Ovary (tissue), 9 donors: ENCODE data around the gene AKR1D1. TPM values are rescaled to one million over a fixed set of nuclear protein-coding genes. Genes with fewer than 3 reads are reported as not detected.

Source experiments
- DNase-seq, 5 donors: peaks; one replicate each; pipeline ENCODE4 v3.0.0-alpha.2; 2019 to 2020
- H3K27ac ChIP-seq, 2 donors: fragments of 200-600 bp; one replicate each; pipeline versions ENCODE4 v1.5.1 to v1.8.0; 2019 to 2022
- H3K27me3 ChIP-seq: fragments of 200-600 bp; one replicate; pipeline ENCODE4 v1.8.0; 2022
- H3K36me3 ChIP-seq: fragments of 200-600 bp; sonication (generic); one replicate; pipeline ENCODE4 v1.5.1; 2019
- H3K4me1 ChIP-seq: one replicate; pipeline ENCODE4 v1.8.1; 2013; ENCODE audit warnings: mild to moderate bottlenecking, moderate library complexity; ENCODE audit not compliant: insufficient read depth
- H3K4me3 ChIP-seq: fragments of 200-600 bp; sonication (generic); one replicate; pipeline ENCODE4 v1.5.1; 2017
- H3K9me3 ChIP-seq, 2 donors: fragments of 200-600 bp in 1 of 2; sonication (generic) in 1 of 2; one replicate each; pipeline versions ENCODE4 v1.5.1 to v1.8.1; 2013 to 2019; ENCODE audit warnings: mild to moderate bottlenecking in 1 of 2, moderate library complexity in 1 of 2
- EP300 ChIP-seq: sonication (generic); formaldehyde crosslinking; IDR thresholded peaks from one replicate; pipeline ENCODE4 v1.6.1; 2017; ENCODE audit warnings: antibody characterized with exemption
- POLR2A ChIP-seq: fragments of 450-650 bp; IDR thresholded peaks from one replicate; pipeline ENCODE4 v1.6.1; 2017; ENCODE audit warnings: antibody characterized with exemption, mild to moderate bottlenecking, moderate library complexity
- WGBS, 3 donors: extraction: QIAGEN DNeasy Blood & Tissue Kit in 1 of 3; methylation state at CpG; one replicate each; pipeline versions ENCODE4 v1.1.5 to v1.1.7; 2013 to 2017; 5-methylcytosine and 5-hydroxymethylcytosine counted together
- intact Hi-C, 4 donors: fragments of 100-400 bp; cut with DNase I; formaldehyde crosslinking; loops; one replicate each; pipeline versions ENCODE4 v1.11.0 to v1.15.1; 2022 to 2023
- polyA plus RNA-seq, 2 donors: library from polyadenylated mRNA; stranded (reverse); fragments of 200-250 nt in 1 of 2; fragments of 350-450 nt in 1 of 2; fragmentation: Illumina TruSeq in 1 of 2; extraction: RNeasy Lipid Tissue Mini Kit (QIAGEN cat#74804) in 1 of 2; gene quantifications; one replicate each; pipeline ENCODE4 v1.2.3, GENCODE V29; 2013 to 2014
- total RNA-seq, 7 donors: library from RNA; depleted of rRNA in 2 of 7; stranded (reverse); fragments of >200 nt in 2 of 7; fragmentation: NEBNext Ultra II Directional in 3 of 7; extraction: Animal tissue kit (Norgen Biotek cat#: 25700) in 3 of 7; gene quantifications; one replicate each; pipeline versions ENCODE4 v1.1.0 to v1.2.4, GENCODE V29; 2016 to 2023
- TF ChIP-seq, protein P1 (sequence below), 3 donors: fragments of 450-650 bp in 2 of 3; fragments of 200-600 bp in 1 of 3; IDR thresholded peaks; one replicate each; pipeline versions ENCODE4 v1.5.1 to v1.8.0; 2016 to 2022; ENCODE audit warnings: antibody characterized with exemption in 3 of 3, mild to moderate bottlenecking in 1 of 3
- donor health status: DM: no; HTN: no; CAD: no; lungs with moderate emphysema.
- donor health status: DM: no; HTN: no; CAD: no.
- donor health status: Bipolar disorder and iron deficiency.
- donor health status: DM: yes; HTN: yes; CAD: no.
- donor health status: DM: no; HTN: no; CAD: no.
- donor health status: DM: yes; HTN: yes; CAD: no.

Gene AKR1D1
- total and polyA plus RNA-seq, 9 donors: not detected

DNA sequence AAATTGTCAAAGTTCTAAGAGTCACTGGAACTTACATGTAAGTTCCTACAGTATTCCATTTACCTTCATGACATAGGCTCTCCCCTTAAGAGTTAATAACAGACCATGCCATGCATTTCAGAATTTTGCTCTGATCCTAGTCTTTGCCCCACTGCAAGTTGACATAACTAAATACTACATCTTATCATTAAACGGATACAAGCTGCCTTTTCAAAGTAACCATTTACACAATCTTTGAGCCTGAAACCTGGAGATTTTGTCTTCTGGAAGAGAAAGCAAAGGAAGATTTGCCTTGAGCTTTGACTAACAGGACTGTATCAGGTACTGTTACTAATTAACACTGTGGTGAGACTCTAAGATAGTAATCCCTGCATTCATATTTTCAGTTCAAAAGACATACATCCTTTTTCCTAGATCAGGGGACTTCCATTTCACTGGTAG, 9.3 kb upstream of the AKR1D1 start:
- intact Hi-C loops: no loop called here
- no peak for DNase-seq
- 45 to 51% (median 49%) methylated on average over 1 of the region's 1 CpG for WGBS, 3 donors
- TF ChIP-seq, protein P1, sequence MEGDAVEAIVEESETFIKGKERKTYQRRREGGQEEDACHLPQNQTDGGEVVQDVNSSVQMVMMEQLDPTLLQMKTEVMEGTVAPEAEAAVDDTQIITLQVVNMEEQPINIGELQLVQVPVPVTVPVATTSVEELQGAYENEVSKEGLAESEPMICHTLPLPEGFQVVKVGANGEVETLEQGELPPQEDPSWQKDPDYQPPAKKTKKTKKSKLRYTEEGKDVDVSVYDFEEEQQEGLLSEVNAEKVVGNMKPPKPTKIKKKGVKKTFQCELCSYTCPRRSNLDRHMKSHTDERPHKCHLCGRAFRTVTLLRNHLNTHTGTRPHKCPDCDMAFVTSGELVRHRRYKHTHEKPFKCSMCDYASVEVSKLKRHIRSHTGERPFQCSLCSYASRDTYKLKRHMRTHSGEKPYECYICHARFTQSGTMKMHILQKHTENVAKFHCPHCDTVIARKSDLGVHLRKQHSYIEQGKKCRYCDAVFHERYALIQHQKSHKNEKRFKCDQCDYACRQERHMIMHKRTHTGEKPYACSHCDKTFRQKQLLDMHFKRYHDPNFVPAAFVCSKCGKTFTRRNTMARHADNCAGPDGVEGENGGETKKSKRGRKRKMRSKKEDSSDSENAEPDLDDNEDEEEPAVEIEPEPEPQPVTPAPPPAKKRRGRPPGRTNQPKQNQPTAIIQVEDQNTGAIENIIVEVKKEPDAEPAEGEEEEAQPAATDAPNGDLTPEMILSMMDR (IDR thresholded peaks at IDR 0.05): no peak
- TF ChIP-seq EP300: no peak
- TF ChIP-seq POLR2A: no peak
- Histone ChIP-seq H3K4me3 (no peak overlapping the region), H3K4me1 (no peaks in the 10 kb centered on the region), H3K27me3 (no peaks in the 10 kb centered on the region), H3K36me3 (no peaks in the 10 kb centered on the region), H3K27ac (no peak overlapping the region), H3K9me3 (no peaks in the 10 kb centered on the region)

- no peak for TF ChIP-seq POLR2A
- no peak for TF ChIP-seq EP300
- TF ChIP-seq, protein P1 (IDR thresholded peaks at IDR 0.05): no peak
- intact Hi-C loops: no loop called here
- Histone ChIP-seq H3K36me3 (no peaks in the 10 kb centered on the region), H3K27ac (no peak overlapping the region), H3K4me1 (no peaks in the 10 kb centered on the region), H3K4me3 (no peak overlapping the region), H3K9me3 (no peaks in the 10 kb centered on the region), H3K27me3 (no peaks in the 10 kb centered on the region)
- no peak for DNase-seq
- WGBS, 3 donors: 95 to 100% (median 98%) methylated on average over 3 of the region's 3 CpGs
These were observed 8.5 kb upstream of the AKR1D1 start for GRCh38 chr7:138067774-138068173.

GRCh38 chr7:138070908-138071307, 5.4 kb upstream of the AKR1D1 start:
- no peaks in the 10 kb centered on the region for H3K27me3 ChIP-seq
- H3K9me3 ChIP-seq: no peaks in the 10 kb centered on the region
- no peaks in the 10 kb centered on the region for H3K36me3 ChIP-seq
- TF ChIP-seq POLR2A: no peak
- no peak for TF ChIP-seq EP300
- TF ChIP-seq, protein P1 (IDR thresholded peaks at IDR 0.05): no peak
- no peak overlapping the region for H3K27ac ChIP-seq
- DNase-seq: no peak
- intact Hi-C loops: no loop called here
- H3K4me3 ChIP-seq: no peak overlapping the region
- H3K4me1 ChIP-seq: no peaks in the 10 kb centered on the region
- WGBS, 3 donors: 79 to 89% (median 87%) methylated on average over 2 of the region's 2 CpGs

- intact Hi-C loops: no loop called here
- 67 to 90% (median 86%) methylated on average over 2 of the region's 2 CpGs for WGBS, 3 donors
- no peak for DNase-seq
- TF ChIP-seq, protein P1 (IDR thresholded peaks at IDR 0.05): no peak
- TF ChIP-seq EP300 (no peak), POLR2A (no peak)
- no peaks in the 10 kb centered on the region for H3K36me3 ChIP-seq
- no peaks in the 10 kb centered on the region for H3K9me3 ChIP-seq
- H3K27me3 ChIP-seq: no peaks in the 10 kb centered on the region
- no peak overlapping the region for H3K4me3 ChIP-seq
- H3K4me1 ChIP-seq: no peaks in the 10 kb centered on the region
- H3K27ac ChIP-seq: no peak overlapping the region
These were observed 3.5 kb upstream of the AKR1D1 start for GRCh38 chr7:138072726-138073125.
